Activated naive CD8-positive, alpha-beta T cell treated with anti-CD3 and anti-CD28 coated beads, Interleukin-2, amount 50 U/mL, for 24 hours (primary cell): ENCODE results near the gene FRAS1.
A peak's percentile ranks its signal among the peaks of the same experiment; 100 is the strongest.
"Not testable (repeated sequence)": the region's sequence is repeated elsewhere in the genome, so short reads cannot be mapped to it uniquely, and the experiment has no call there.

Experiments used
- ATAC-seq: fragments of 150-1000 bp; cut with Tn5 transposase; one replicate; pipeline ENCODE4 v1.10.0; 2021
- DNase-seq: peaks from one replicate; pipeline ENCODE4 v3.0.0; 2021
- H3K27ac Mint-ChIP-seq: one replicate; pipeline ENCODE4 v1.8.0; 2021; ENCODE audit warnings: mild to moderate bottlenecking, mixed read lengths
- H3K27me3 Mint-ChIP-seq: one replicate; pipeline ENCODE4 v1.8.0; 2021; ENCODE audit warnings: mixed read lengths
- H3K36me3 Mint-ChIP-seq: one replicate; pipeline ENCODE4 v1.8.0; 2021; ENCODE audit warnings: low read depth, mixed read lengths
- H3K4me1 Mint-ChIP-seq: one replicate; pipeline ENCODE4 v1.8.0; 2021; ENCODE audit warnings: mixed read lengths
- H3K4me3 Mint-ChIP-seq: one replicate; pipeline ENCODE4 v1.8.0; 2021; ENCODE audit warnings: mild to moderate bottlenecking, moderate library complexity, mixed read lengths
- H3K9me3 Mint-ChIP-seq: one replicate; pipeline ENCODE4 v1.8.0; 2021; ENCODE audit warnings: mixed read lengths

FRAS1 gene

GRCh38 chr4:78308517-78308916, 251.4 kb downstream of the FRAS1 start:
- H3K4me1 Mint-ChIP-seq = peaks cover 9% of the 10 kb centered on the region
- DNase-seq (no peak), ATAC-seq (no peak)
- H3K27me3 Mint-ChIP-seq = peaks cover 16% of the 10 kb centered on the region
- H3K9me3 Mint-ChIP-seq = no peaks in the 10 kb centered on the region
- H3K36me3 Mint-ChIP-seq = no peaks in the 10 kb centered on the region
- no peak overlapping the region for H3K4me3 Mint-ChIP-seq
- H3K27ac Mint-ChIP-seq = no peak overlapping the region

- no peak for ATAC-seq
- Mint-ChIP-seq H3K9me3 (no peaks in the 10 kb centered on the region), H3K4me1 (peaks cover 13% of the 10 kb centered on the region), H3K36me3 (no peaks in the 10 kb centered on the region), H3K27me3 (peaks cover 16% of the 10 kb centered on the region), H3K4me3 (no peak overlapping the region), H3K27ac (no peak overlapping the region)
- no peak for DNase-seq
Measured at GRCh38 chr4:78309352-78309751, 252.2 kb downstream of the FRAS1 start.

DNA sequence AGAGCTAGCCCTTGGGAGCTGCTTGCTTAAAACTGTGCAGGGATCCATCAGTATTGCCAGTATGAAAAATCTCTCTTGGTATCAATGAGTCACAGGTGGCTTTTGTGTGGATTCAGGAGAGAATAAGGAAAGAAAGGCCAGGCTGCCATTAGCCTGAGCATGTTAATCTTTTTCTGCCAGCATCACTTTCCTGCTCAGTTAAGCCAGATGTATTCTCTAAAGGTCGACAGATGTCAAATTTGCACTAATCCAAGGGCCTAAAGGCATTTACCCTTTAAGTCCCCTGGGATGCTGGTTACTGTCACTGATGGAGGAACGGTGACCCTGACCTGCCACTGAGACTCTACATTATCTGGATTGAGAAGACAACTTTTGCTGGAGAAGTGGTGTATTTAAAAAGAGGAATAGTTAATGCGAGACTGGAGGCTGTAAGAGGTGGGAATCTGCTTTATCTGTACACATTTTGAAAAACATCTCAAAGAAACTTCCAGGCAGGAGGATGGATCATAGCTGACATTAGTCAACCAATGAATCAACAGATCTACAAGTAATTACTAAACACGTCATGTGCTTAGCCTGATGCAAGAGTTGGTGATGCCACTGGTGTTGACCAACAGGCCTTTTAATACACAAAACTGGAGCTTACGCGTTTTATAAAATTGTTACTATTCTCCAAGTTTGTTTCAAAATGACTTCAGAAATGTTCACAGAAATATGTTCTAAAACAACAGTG, 253.1 kb downstream of the FRAS1 start:
- Mint-ChIP-seq H3K27me3 (peaks cover 19% of the 10 kb centered on the region), H3K4me1 (peaks cover 13% of the 10 kb centered on the region), H3K4me3 (no peak overlapping the region), H3K9me3 (no peaks in the 10 kb centered on the region), H3K27ac (no peak overlapping the region), H3K36me3 (no peaks in the 10 kb centered on the region)
- ATAC-seq (no peak), DNase-seq (no peak)

DNA sequence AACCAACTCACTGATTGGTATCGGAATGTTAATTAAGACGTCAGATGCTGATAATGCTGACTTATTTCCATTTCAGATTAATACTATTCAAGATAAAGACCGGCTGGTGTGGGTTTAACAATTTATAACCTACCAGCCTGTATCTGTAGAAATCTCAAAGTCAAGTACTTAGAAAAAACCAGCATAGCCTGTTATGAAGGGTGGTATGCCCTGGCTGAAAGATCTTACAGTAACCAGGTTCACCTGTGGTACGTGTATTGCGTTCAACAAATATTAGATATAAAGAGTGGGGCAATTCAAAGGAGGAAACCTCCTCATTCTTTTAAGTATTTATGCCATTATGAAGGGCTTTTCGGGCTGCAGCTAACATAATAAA, 253.6 kb downstream of the FRAS1 start:
- Mint-ChIP-seq H3K4me3 (no peak overlapping the region), H3K27me3 (peaks cover 20% of the 10 kb centered on the region), H3K4me1 (peaks cover 13% of the 10 kb centered on the region), H3K27ac (no peak overlapping the region), H3K9me3 (no peaks in the 10 kb centered on the region), H3K36me3 (no peaks in the 10 kb centered on the region)
- ATAC-seq (no peak), DNase-seq (no peak)

DNA sequence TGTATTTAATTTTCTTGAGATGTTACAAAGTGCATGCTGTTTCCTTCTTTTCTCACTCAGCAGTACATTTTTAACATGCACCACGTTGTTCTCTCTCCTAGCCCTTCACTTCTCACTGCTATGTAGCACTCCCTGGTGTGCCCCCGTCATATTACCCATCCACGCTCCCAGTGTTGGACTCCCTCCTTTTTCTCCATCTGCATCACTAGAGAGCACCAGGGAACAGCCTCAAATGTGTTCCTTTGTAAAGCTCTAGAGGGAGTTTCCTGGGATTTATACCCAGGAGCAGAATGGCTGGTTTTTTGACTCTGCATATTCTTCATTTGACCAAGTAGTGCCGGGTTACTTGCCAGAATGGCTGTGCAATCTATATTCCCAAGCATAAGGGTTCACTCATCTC, 254.2 kb downstream of the FRAS1 start:
- Mint-ChIP-seq H3K4me1 (peaks cover 13% of the 10 kb centered on the region), H3K36me3 (no peaks in the 10 kb centered on the region), H3K4me3 (no peak overlapping the region), H3K27ac (no peak overlapping the region), H3K9me3 (no peaks in the 10 kb centered on the region), H3K27me3 (peaks cover 20% of the 10 kb centered on the region)
- DNase-seq (no peak), ATAC-seq (no peak)

DNA sequence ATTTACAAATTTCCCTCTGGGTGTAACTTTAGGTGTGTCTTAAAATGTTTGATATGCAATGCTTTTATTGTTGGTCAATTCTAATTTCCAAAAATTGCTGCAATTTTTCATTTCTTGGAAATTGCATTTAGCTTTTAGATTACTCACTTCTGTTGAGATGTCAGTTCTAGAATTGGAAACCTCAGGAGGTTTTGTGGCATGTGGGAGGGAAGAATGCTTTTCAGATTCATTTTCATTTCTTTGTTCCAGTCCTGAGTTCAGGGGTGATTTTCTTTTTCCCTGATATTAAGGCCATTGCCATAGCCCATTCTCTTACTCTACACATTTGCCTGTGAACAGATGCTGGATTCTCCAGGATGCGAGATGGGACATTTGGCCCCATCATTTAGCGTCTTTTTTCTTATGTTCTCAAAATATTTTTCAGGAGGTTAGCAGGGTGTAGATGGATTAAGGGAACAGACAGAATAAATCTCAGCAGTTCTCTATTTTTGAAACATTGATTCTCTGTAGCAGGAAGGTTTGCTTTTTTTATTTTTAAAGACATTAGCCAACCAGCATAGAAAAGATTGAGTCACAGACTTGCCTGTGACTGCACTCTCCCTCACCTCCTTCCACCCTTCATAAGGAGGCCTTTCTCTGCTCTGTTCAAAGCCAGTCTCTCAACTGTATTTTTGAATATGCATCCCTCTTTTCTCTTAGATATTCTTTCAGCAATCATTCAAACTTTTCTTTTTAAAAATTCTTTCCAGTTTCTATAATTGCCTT, 256.0 kb downstream of the FRAS1 start:
- H3K27me3 Mint-ChIP-seq = peaks cover 22% of the 10 kb centered on the region
- ATAC-seq (peak; percentile 28), DNase-seq (no peak)
- H3K4me3 Mint-ChIP-seq = no peak overlapping the region
- H3K27ac Mint-ChIP-seq = no peak overlapping the region
- H3K9me3 Mint-ChIP-seq = no peaks in the 10 kb centered on the region
- no peaks in the 10 kb centered on the region for H3K36me3 Mint-ChIP-seq
- peaks cover 13% of the 10 kb centered on the region for H3K4me1 Mint-ChIP-seq

DNA sequence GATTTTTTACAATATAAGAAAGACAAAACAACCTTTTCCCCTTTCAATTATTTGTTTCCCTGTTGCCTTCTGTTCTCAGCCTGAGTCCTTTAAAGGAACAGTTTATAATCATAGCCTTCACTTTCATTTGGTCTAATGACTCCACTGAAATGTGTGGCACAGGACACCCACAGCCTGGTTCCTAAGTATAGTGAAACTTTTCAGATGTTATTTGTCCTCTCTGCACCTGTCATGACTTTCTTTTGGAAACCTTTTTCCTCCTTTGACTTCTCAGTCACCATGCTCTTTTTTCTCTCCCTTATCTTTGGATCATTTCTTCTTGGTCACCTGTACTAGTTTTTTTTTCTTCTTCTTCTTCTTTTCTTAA, 256.6 kb downstream of the FRAS1 start:
- H3K4me1 Mint-ChIP-seq = peaks cover 13% of the 10 kb centered on the region
- peaks cover 28% of the 10 kb centered on the region for H3K27me3 Mint-ChIP-seq
- no peaks in the 10 kb centered on the region for H3K36me3 Mint-ChIP-seq
- no peak for DNase-seq
- no peaks in the 10 kb centered on the region for H3K9me3 Mint-ChIP-seq
- peak; percentile 46 for ATAC-seq
- no peak overlapping the region for H3K4me3 Mint-ChIP-seq
- no peak overlapping the region for H3K27ac Mint-ChIP-seq

DNA sequence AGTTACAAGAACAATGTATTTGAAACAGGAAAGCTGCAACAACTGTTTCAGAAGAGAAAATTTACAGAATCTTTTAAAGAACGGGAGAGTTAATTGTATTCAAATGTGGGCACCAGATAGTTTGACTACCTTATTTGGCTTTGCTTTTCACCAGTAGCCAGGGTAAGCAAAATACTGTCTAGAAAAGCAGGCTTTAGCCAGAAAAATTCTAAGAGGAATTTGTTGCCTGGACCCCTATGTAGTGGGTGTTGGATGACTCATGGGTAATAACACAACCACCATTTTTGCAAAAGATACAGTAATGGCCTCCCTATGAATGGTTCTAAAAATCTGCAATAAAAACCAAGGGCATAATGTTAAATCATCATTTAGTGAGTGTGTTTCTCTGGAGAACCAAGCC, 261.0 kb downstream of the FRAS1 start:
- no peak for ATAC-seq
- Mint-ChIP-seq H3K27me3 (peaks cover 22% of the 10 kb centered on the region), H3K27ac (no peak overlapping the region)

GRCh38 chr4:78320349-78320935, 263.3 kb downstream of the FRAS1 start:
- DNase-seq = no peak
- Mint-ChIP-seq H3K27ac (no peak overlapping the region), H3K36me3 (no peaks in the 10 kb centered on the region), H3K4me1 (peaks cover 3% of the 10 kb centered on the region), H3K9me3 (no peaks in the 10 kb centered on the region), H3K4me3 (no peak overlapping the region), H3K27me3 (peaks cover 18% of the 10 kb centered on the region)
- ATAC-seq = no peak

More for the DNA sequence above, 261.0 kb downstream of the FRAS1 start:
- H3K4me3 Mint-ChIP-seq = no peak overlapping the region
- peaks cover 11% of the 10 kb centered on the region for H3K4me1 Mint-ChIP-seq
- no peak for DNase-seq
- H3K9me3 Mint-ChIP-seq = no peaks in the 10 kb centered on the region
- no peaks in the 10 kb centered on the region for H3K36me3 Mint-ChIP-seq

DNA sequence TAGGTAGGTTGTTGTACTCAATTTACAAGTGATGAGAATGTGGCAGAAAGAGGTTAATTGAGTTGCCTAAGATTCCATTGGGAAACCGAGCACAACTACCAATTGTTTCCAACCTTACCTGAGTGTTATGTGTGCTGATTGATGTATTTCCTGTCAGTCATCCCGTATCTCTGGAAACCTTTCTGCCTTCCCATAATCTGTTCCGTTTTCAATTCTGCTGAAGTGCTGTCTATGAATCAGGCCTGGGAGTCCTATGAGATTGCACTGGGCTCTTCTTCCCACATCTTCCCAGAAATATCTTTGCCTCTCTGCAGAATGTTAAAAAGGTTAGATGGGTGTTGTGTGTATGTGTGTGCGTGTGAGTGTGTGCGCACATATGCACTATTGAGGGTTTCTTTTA, 264.9 kb downstream of the FRAS1 start:
- Mint-ChIP-seq H3K4me3 (no peak overlapping the region), H3K36me3 (no peaks in the 10 kb centered on the region), H3K27me3 (peaks cover 16% of the 10 kb centered on the region), H3K9me3 (no peaks in the 10 kb centered on the region), H3K4me1 (peaks cover 3% of the 10 kb centered on the region), H3K27ac (no peak overlapping the region)
- DNase-seq = no peak
- ATAC-seq = no peak

DNA sequence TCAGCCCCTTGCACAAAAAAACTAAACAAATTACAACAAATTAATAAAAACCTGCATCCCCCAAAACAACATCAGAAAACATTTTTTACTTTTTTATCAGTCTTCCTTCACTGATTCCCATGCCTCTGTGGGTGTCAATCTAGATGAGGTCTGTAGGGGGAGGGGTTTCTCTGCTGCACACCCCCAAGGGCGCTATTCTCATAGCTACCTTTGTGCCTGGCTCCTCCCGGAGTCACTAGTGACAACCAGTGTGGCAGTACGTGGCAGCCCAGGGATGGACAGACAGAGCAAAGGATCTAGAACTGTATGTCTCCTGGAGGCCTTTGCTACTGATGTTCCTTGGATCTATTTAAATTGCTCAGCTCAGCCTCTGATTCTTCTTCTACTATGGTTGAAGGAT, 266.3 kb downstream of the FRAS1 start:
- no peak overlapping the region for H3K27ac Mint-ChIP-seq
- H3K4me3 Mint-ChIP-seq = no peak overlapping the region
- H3K9me3 Mint-ChIP-seq = no peaks in the 10 kb centered on the region
- peaks cover 3% of the 10 kb centered on the region for H3K4me1 Mint-ChIP-seq
- H3K36me3 Mint-ChIP-seq = no peaks in the 10 kb centered on the region
- peaks cover 13% of the 10 kb centered on the region for H3K27me3 Mint-ChIP-seq
- DNase-seq (no peak), ATAC-seq (no peak)

DNA sequence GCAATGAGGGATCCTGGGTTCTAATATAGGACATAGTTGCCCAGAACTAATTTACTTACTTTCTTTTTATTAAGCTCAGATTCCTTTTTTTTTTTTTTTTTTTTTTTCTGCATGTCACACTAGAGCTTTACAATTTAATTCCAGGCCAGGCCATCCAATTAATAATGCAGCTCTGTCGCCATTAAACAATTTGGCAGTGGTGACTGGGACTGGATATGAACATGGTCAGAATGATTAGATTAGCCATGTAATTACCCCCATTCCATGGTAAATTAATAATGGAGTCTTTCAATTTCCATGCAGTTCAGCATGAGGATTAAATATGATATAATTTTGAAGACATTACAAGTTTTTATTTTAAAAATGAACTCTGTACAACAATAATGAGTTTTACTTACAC, 267.5 kb downstream of the FRAS1 start:
- Mint-ChIP-seq H3K9me3 (no peaks in the 10 kb centered on the region), H3K4me1 (peaks cover 3% of the 10 kb centered on the region), H3K27ac (no peak overlapping the region), H3K4me3 (no peak overlapping the region), H3K36me3 (no peaks in the 10 kb centered on the region), H3K27me3 (peaks cover 8% of the 10 kb centered on the region)
- DNase-seq = no peak
- ATAC-seq = no peak

DNA sequence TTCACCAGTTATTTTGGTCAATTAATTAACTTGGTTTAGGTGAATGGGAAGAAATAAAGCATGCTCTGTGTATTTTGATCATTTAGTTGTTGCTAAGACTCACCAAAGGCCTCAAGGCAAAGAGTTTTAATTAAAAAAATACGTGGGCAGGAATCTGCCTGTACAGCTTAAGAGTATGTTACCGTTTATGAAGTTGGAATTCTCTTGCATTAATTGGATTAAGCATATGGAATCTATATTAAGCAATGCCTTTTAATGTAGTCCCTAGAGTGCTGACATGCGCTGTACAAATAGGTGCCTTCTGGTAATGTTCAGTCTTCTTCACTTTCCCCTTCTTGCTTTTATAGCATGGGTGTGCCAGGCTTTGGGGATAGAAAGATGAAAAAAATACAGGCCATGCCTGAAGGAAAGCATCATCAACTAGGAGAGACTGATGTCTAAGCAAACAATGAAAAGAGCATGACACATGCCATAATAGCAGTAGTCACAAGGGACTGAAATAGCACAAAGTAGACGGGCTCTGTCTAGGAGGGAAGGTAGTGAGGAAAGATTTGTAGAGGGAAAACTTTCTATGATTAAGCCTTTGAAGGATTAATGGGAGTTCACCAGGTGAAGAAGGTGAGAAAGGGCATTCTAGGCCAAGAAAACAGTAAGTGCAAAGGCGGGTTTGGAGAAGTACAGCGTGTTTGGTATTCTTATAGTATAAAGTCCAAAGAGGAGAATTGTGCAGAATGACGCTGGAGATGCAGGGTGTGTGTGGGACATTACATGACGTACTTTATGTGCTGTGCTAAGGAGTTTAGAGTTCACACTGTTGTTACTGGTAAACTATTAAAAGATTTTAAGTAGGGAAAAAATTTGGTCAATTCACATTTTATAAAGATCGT, 268.4 kb downstream of the FRAS1 start:
- Mint-ChIP-seq H3K4me1 (peaks cover 1% of the 10 kb centered on the region), H3K9me3 (no peaks in the 10 kb centered on the region), H3K27ac (no peak overlapping the region), H3K36me3 (no peaks in the 10 kb centered on the region), H3K4me3 (no peak overlapping the region), H3K27me3 (peaks cover 6% of the 10 kb centered on the region)
- no peak for DNase-seq
- ATAC-seq = no peak

- H3K36me3 Mint-ChIP-seq, H3K4me1 Mint-ChIP-seq, DNase-seq, ATAC-seq, H3K9me3 Mint-ChIP-seq, H3K4me3 Mint-ChIP-seq, H3K27ac Mint-ChIP-seq, H3K27me3 Mint-ChIP-seq: not testable (repeated sequence)
Measured at GRCh38 chr4:78328591-78328990, 271.5 kb downstream of the FRAS1 start.
